ENCODE results near the gene BMP5. TPM values are rescaled to one million over a fixed set of nuclear protein-coding genes. Genes with fewer than 3 reads are reported as not detected.

The BMP5 gene
- total and polyA plus RNA-seq, 4 donors: 0.42 to 0.92 (median 0.65) TPM

DNA sequence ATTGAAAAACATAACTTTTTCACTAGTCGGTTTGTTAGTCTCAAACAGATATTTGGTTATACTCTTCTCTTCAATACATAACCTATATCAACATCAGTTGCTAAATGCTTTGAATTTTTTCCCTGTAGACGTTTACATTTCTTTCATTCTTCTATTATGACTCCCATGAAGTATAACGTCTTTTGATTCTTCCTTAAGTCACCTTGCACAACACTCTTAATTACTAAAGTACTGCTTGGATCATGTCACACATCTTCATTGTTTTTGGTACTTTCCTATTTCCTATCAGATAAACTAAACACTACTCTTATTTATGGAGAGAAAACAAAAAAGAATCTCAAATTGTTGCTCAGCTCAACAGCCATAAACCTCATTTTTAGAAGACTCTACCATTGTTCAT, 23.0 kb upstream of the BMP5 start:
- H3K9ac ChIP-seq (ENCODE audit: low read depth in 1 of 2, low read length in 2 of 2): no peak overlapping the region
- TF ChIP-seq, protein P1, sequence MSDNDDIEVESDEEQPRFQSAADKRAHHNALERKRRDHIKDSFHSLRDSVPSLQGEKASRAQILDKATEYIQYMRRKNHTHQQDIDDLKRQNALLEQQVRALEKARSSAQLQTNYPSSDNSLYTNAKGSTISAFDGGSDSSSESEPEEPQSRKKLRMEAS (IDR thresholded peaks at IDR 0.05): no peak
- H3K9me3 ChIP-seq (ENCODE audit: control insufficient read depth in 4 of 4, low read length in 3 of 4): no peaks in the 10 kb centered on the region
- H3K4me1 ChIP-seq (ENCODE audit: control insufficient read depth in 4 of 4, insufficient read depth in 4 of 4, low read length in 3 of 4): no peaks in the 10 kb centered on the region
- H3K27me3 ChIP-seq (ENCODE audit: control insufficient read depth in 4 of 4, insufficient read depth in 4 of 4, low read length in 3 of 4): no peaks in the 10 kb centered on the region
- no peak overlapping the region for H3K4me3 ChIP-seq (ENCODE audit: low read depth in 1 of 3, low read length in 3 of 3)
- H3K36me3 ChIP-seq (ENCODE audit: control insufficient read depth in 4 of 4, insufficient read depth in 3 of 4, low read depth in 1 of 4, low read length in 3 of 4): no peaks in the 10 kb centered on the region
- no peak overlapping the region for H3K27ac ChIP-seq (ENCODE audit: low read depth in 1 of 2, low read length in 2 of 2)
- DNase-seq (ENCODE audit: low spot score): no peak
- 53% methylated on average over 3 of the region's 3 CpGs for WGBS

DNA sequence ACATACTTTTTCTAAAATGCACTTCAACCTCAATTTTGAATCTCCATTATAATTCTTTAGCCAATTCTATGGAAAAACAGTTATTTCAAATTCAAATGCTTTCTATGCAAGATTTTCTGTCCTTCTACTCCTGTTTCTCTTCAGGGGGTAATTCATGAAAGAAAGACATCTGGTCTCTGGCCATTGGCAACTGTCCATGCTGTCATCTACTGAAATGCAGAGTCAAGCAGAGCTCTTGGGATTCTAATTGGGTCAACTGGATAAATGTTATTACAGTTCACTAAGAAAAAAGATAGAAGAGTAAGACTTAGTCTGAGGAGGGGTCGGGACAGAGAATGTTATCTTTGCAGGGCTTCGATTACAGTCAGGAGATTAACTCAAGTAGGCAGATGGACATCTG, 22.0 kb upstream of the BMP5 start:
- Histone ChIP-seq H3K27me3 (ENCODE audit: control insufficient read depth in 4 of 4, insufficient read depth in 4 of 4, low read length in 3 of 4) (no peaks in the 10 kb centered on the region), H3K4me3 (ENCODE audit: low read depth in 1 of 3, low read length in 3 of 3) (no peak overlapping the region), H3K36me3 (ENCODE audit: control insufficient read depth in 4 of 4, insufficient read depth in 3 of 4, low read depth in 1 of 4, low read length in 3 of 4) (no peaks in the 10 kb centered on the region), H3K27ac (ENCODE audit: low read depth in 1 of 2, low read length in 2 of 2) (no peak overlapping the region), H3K4me1 (ENCODE audit: control insufficient read depth in 4 of 4, insufficient read depth in 4 of 4, low read length in 3 of 4) (no peaks in the 10 kb centered on the region), H3K9ac (ENCODE audit: low read depth in 1 of 2, low read length in 2 of 2) (no peak overlapping the region), H3K9me3 (ENCODE audit: control insufficient read depth in 4 of 4, low read length in 3 of 4) (no peaks in the 10 kb centered on the region)
- TF ChIP-seq GABPA (IDR thresholded peaks at IDR 0.05 in 1 of 2, conservative IDR thresholded peaks at IDR 0.05 in 1 of 2) (no peak), FOXA1 (IDR thresholded peaks at IDR 0.05) (no peak), RXRA (IDR thresholded peaks at IDR 0.05) (no peak), HNF4A (conservative IDR thresholded peaks at IDR 0.05) (no peak)
- TF ChIP-seq, protein P2, sequence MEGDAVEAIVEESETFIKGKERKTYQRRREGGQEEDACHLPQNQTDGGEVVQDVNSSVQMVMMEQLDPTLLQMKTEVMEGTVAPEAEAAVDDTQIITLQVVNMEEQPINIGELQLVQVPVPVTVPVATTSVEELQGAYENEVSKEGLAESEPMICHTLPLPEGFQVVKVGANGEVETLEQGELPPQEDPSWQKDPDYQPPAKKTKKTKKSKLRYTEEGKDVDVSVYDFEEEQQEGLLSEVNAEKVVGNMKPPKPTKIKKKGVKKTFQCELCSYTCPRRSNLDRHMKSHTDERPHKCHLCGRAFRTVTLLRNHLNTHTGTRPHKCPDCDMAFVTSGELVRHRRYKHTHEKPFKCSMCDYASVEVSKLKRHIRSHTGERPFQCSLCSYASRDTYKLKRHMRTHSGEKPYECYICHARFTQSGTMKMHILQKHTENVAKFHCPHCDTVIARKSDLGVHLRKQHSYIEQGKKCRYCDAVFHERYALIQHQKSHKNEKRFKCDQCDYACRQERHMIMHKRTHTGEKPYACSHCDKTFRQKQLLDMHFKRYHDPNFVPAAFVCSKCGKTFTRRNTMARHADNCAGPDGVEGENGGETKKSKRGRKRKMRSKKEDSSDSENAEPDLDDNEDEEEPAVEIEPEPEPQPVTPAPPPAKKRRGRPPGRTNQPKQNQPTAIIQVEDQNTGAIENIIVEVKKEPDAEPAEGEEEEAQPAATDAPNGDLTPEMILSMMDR (IDR thresholded peaks at IDR 0.05; ENCODE audit: low read depth, low read length, missing input control): no peak
- no peak for DNase-seq (ENCODE audit: low spot score)
- WGBS: 34% methylated on average over 2 of the region's 2 CpGs

DNA sequence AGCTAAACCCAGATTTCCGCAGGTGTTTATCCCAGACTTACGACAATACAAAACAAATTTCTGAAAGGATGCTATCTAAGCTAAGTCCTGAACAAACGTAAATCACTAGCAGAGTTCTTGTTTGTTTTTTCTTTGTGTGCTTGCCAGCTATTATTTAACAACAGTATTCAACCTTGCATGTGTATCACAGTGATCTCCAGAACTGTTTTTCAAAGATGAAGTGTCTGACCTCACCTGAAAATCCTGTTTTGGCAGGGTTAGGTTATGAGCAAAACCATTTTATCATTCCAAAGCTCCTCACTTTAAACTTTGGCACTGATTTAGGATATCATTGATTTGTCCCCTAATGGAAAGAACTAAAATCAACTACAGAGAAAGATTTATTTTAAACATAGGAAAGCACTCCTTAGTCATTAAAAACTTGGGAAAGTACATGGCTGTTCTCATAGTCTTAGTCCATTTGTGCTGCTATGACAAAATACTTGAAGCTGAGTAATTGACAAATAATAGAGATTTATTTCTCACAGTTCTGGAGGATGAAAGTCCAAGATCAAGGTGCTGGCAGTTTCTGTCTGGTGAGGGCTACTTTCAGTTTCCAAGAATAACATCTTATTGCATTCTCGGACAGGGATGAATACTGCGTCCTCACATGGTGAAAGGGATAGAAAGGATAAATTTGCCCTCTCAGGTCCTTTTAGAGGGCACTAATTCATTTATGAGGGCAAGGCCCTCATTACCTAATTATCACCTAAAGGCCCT, 20.8 kb upstream of the BMP5 start:
- Histone ChIP-seq H3K9ac (ENCODE audit: low read depth in 1 of 2, low read length in 2 of 2) (no peak overlapping the region), H3K4me1 (ENCODE audit: control insufficient read depth in 4 of 4, insufficient read depth in 4 of 4, low read length in 3 of 4) (no peaks in the 10 kb centered on the region), H3K27me3 (ENCODE audit: control insufficient read depth in 4 of 4, insufficient read depth in 4 of 4, low read length in 3 of 4) (no peaks in the 10 kb centered on the region), H3K27ac (ENCODE audit: low read depth in 1 of 2, low read length in 2 of 2) (no peak overlapping the region), H3K36me3 (ENCODE audit: control insufficient read depth in 4 of 4, insufficient read depth in 3 of 4, low read depth in 1 of 4, low read length in 3 of 4) (no peaks in the 10 kb centered on the region), H3K9me3 (ENCODE audit: control insufficient read depth in 4 of 4, low read length in 3 of 4) (no peaks in the 10 kb centered on the region), H3K4me3 (ENCODE audit: low read depth in 1 of 3, low read length in 3 of 3) (no peak overlapping the region)
- 64% methylated on average over 5 of the region's 5 CpGs for WGBS
- TF ChIP-seq, protein P2 (IDR thresholded peaks at IDR 0.05; ENCODE audit: low read depth, low read length, missing input control): no peak
- TF ChIP-seq SP1 (IDR thresholded peaks at IDR 0.05) (no peak), FOXA2 (IDR thresholded peaks at IDR 0.05) (no peak), NR2F2 (IDR thresholded peaks at IDR 0.05) (no peak), RAD21 (IDR thresholded peaks at IDR 0.05) (no peak), FOXA1 (IDR thresholded peaks at IDR 0.05) (no peak), RXRA (IDR thresholded peaks at IDR 0.05) (no peak), GABPA (IDR thresholded peaks at IDR 0.05 in 1 of 2, conservative IDR thresholded peaks at IDR 0.05 in 1 of 2) (no peak)
- TF ChIP-seq, protein P3, sequence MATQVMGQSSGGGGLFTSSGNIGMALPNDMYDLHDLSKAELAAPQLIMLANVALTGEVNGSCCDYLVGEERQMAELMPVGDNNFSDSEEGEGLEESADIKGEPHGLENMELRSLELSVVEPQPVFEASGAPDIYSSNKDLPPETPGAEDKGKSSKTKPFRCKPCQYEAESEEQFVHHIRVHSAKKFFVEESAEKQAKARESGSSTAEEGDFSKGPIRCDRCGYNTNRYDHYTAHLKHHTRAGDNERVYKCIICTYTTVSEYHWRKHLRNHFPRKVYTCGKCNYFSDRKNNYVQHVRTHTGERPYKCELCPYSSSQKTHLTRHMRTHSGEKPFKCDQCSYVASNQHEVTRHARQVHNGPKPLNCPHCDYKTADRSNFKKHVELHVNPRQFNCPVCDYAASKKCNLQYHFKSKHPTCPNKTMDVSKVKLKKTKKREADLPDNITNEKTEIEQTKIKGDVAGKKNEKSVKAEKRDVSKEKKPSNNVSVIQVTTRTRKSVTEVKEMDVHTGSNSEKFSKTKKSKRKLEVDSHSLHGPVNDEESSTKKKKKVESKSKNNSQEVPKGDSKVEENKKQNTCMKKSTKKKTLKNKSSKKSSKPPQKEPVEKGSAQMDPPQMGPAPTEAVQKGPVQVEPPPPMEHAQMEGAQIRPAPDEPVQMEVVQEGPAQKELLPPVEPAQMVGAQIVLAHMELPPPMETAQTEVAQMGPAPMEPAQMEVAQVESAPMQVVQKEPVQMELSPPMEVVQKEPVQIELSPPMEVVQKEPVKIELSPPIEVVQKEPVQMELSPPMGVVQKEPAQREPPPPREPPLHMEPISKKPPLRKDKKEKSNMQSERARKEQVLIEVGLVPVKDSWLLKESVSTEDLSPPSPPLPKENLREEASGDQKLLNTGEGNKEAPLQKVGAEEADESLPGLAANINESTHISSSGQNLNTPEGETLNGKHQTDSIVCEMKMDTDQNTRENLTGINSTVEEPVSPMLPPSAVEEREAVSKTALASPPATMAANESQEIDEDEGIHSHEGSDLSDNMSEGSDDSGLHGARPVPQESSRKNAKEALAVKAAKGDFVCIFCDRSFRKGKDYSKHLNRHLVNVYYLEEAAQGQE (IDR thresholded peaks at IDR 0.05): no peak
- no peak for DNase-seq (ENCODE audit: low spot score)

Data from liver (tissue), 9 donors.